Measurements from ENCODE around the gene MSN. TPM values are rescaled to one million over a fixed set of nuclear protein-coding genes. Genes with fewer than 3 reads are reported as not detected.

MSN gene
- total RNA-seq, 2 experiments from 2014 or later: 268 to 273 TPM

- Histone ChIP-seq H3K36me3 (ENCODE audit: insufficient read depth, low read length) (peaks cover 18% of the 10 kb centered on the region), H3K4me3 (ENCODE audit: low read length) (peak overlapping the region; percentile 32), H3K27ac (ENCODE audit: low read depth in 1 of 2, low read length in 2 of 2) (peak overlapping the region; percentile 78 to 79), H3K27me3 (ENCODE audit: control insufficient read depth in 1 of 2, insufficient read depth in 2 of 2, low read length in 2 of 2) (no peaks in the 10 kb centered on the region), H3K4me1 (ENCODE audit: insufficient read depth, low read length) (peaks cover 86% of the 10 kb centered on the region), H3K9me3 (ENCODE audit: control insufficient read depth in 1 of 2, insufficient read depth in 1 of 2, low read length in 2 of 2) (no peaks in the 10 kb centered on the region)
- Mint-ChIP-seq H3K9me3 (no peaks in the 10 kb centered on the region), H3K4me3 (peak overlapping the region; percentile 90), H3K27ac (peak overlapping the region; percentile 94), H3K27me3 (no peaks in the 10 kb centered on the region), H3K36me3 (ENCODE audit: low read depth) (peaks cover 36% of the 10 kb centered on the region), H3K4me1 (ENCODE audit: low read depth) (peaks cover 90% of the 10 kb centered on the region)
- ATAC-seq (ENCODE audit: poor library complexity): peak; percentile 78
- TF ChIP-seq CTCF (IDR thresholded peaks at IDR 0.05): no peak
- ChIA-PET CTCF (interaction anchor here (1.0 to 1.5 kb wide), 2 partner anchors 12 to 102 kb away, joined by 4 to 8 read pairs; no protein-coding TSS in a partner anchor), POLR2A (interaction anchor here (0.5 to 4.1 kb wide), 22 partner anchors 10 to 320 kb away, joined by 3 to 25 read pairs (median 4); partner anchors contain the start of gene MSN)
- intact Hi-C loops (cut with DNase I, micrococcal nuclease): loop anchor here (2.0 to 10.0 kb wide), 5 partner anchors 23 to 317 kb away; no protein-coding TSS in a partner anchor
- peak; percentile 9 to 85 (median 62) for DNase-seq
Measured at GRCh38 chrX:65697915-65698796, 30.7 kb downstream of the MSN start.

GRCh38 chrX:65702956-65703355, 35.5 kb downstream of the MSN start:
- Histone ChIP-seq H3K4me1 (ENCODE audit: insufficient read depth, low read length) (peaks cover 90% of the 10 kb centered on the region), H3K27ac (ENCODE audit: low read depth in 1 of 2, low read length in 2 of 2) (peak overlapping the region in 1 of 2 donors; percentile 68), H3K27me3 (ENCODE audit: control insufficient read depth in 1 of 2, insufficient read depth in 2 of 2, low read length in 2 of 2) (no peaks in the 10 kb centered on the region), H3K4me3 (ENCODE audit: low read length) (no peak overlapping the region), H3K9me3 (ENCODE audit: control insufficient read depth in 1 of 2, insufficient read depth in 1 of 2, low read length in 2 of 2) (no peaks in the 10 kb centered on the region), H3K36me3 (ENCODE audit: insufficient read depth, low read length) (peaks cover 39% of the 10 kb centered on the region)
- no peak for DNase-seq
- peaks cover 61% of the 10 kb centered on the region for H3K36me3 Mint-ChIP-seq (ENCODE audit: low read depth)
- no peaks in the 10 kb centered on the region for H3K9me3 Mint-ChIP-seq
- CTCF ChIA-PET: interaction anchor here (1.1 to 1.2 kb wide), 2 partner anchors 31 to 121 kb away, joined by 3 to 5 read pairs; no protein-coding TSS in a partner anchor
- POLR2A ChIA-PET: interaction anchor here (0.6 to 1.2 kb wide), 3 partner anchors 18 to 118 kb away, joined by 3 read pairs; no protein-coding TSS in a partner anchor
- TF ChIP-seq CTCF (IDR thresholded peaks at IDR 0.05): no peak
- no peaks in the 10 kb centered on the region for H3K27me3 Mint-ChIP-seq
- H3K4me1 Mint-ChIP-seq (ENCODE audit: low read depth): peaks cover 88% of the 10 kb centered on the region
- intact Hi-C loops (cut with DNase I, micrococcal nuclease): loop anchor here (2.0 to 5.0 kb wide), 2 partner anchors 18 to 36 kb away; partner anchors contain the start of gene MSN (in 1 of the 2)
- peak overlapping the region; percentile 94 for H3K27ac Mint-ChIP-seq
- no peak for ATAC-seq (ENCODE audit: poor library complexity)
- peak overlapping the region; percentile 61 for H3K4me3 Mint-ChIP-seq

GRCh38 chrX:65705439-65705838, 38.0 kb downstream of the MSN start:
- H3K27me3 Mint-ChIP-seq: no peaks in the 10 kb centered on the region
- ATAC-seq (ENCODE audit: poor library complexity) (no peak), DNase-seq (peak in 1 of 14 experiments; percentile 16)
- H3K4me1 Mint-ChIP-seq (ENCODE audit: low read depth): peaks cover 75% of the 10 kb centered on the region
- H3K36me3 Mint-ChIP-seq (ENCODE audit: low read depth): peaks cover 73% of the 10 kb centered on the region
- ChIA-PET CTCF (interaction anchor here (1.2 kb wide), 1 partner anchor 110 kb away, joined by 3 read pairs; no protein-coding TSS in a partner anchor), POLR2A (interaction anchor here (0.6 to 2.1 kb wide), 2 partner anchors 31 to 388 kb away, joined by 3 to 5 read pairs; no protein-coding TSS in a partner anchor)
- Histone ChIP-seq H3K4me1 (ENCODE audit: insufficient read depth, low read length) (peaks cover 76% of the 10 kb centered on the region), H3K36me3 (ENCODE audit: insufficient read depth, low read length) (peaks cover 44% of the 10 kb centered on the region), H3K9me3 (ENCODE audit: control insufficient read depth in 1 of 2, insufficient read depth in 1 of 2, low read length in 2 of 2) (no peaks in the 10 kb centered on the region), H3K4me3 (ENCODE audit: low read length) (peak overlapping the region; percentile 3), H3K27ac (ENCODE audit: low read depth in 1 of 2, low read length in 2 of 2) (peak overlapping the region; percentile 22 to 82), H3K27me3 (ENCODE audit: control insufficient read depth in 1 of 2, insufficient read depth in 2 of 2, low read length in 2 of 2) (no peaks in the 10 kb centered on the region)
- no peaks in the 10 kb centered on the region for H3K9me3 Mint-ChIP-seq
- intact Hi-C loops (cut with DNase I, micrococcal nuclease): no loop called here
- peak overlapping the region; percentile 73 for H3K4me3 Mint-ChIP-seq
- no peak for TF ChIP-seq CTCF (IDR thresholded peaks at IDR 0.05)
- peak overlapping the region; percentile 94 for H3K27ac Mint-ChIP-seq

Data from CD4-positive, alpha-beta T cell (primary cell).